Measurements from ENCODE around the gene PMEPA1. TPM values are rescaled to one million over a fixed set of nuclear protein-coding genes. Genes with fewer than 3 reads are reported as not detected.

Gene PMEPA1
- total and polyA plus RNA-seq, 4 donors = 0.61 to 1.5 (median 1.1) TPM

DNA sequence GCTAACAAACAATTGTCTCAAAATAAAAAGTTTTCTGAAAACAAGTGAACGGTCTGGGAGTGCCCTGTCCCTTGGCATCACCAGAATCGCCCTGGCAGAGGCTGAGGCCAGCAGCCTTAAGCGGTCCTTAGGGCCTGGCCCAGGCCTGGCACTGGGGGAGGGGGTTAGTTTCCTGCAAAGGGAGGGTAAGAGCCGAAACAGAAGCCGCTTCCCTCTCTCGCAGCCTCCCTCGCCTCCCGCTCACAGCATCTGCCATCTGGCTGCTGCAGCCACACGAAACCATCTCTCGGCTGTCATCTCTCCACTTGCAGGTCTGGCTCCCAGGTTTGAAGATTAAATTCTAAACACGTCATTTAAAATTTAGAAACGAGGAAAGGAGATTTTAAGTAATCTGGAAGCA lies 31.5 kb downstream of the PMEPA1 start:
- H3K36me3 ChIP-seq (ENCODE audit: control insufficient read depth in 4 of 4, insufficient read depth in 3 of 4, low read depth in 1 of 4, low read length in 3 of 4) = no peaks in the 10 kb centered on the region
- H3K27me3 ChIP-seq (ENCODE audit: control insufficient read depth in 4 of 4, insufficient read depth in 4 of 4, low read length in 3 of 4) = peaks cover 0 to 8% (median 0%) of the 10 kb centered on the region in 4 donors
- 67% methylated on average over 12 of the region's 12 CpGs for WGBS
- no peak overlapping the region for H3K9ac ChIP-seq (ENCODE audit: low read depth in 1 of 2, low read length in 2 of 2)
- H3K27ac ChIP-seq (ENCODE audit: low read depth in 1 of 2, low read length in 2 of 2) = no peak overlapping the region
- no peak for TF ChIP-seq SP1 (IDR thresholded peaks at IDR 0.05)
- no peak for TF ChIP-seq RXRA (IDR thresholded peaks at IDR 0.05)
- no peak for TF ChIP-seq NR2F2 (IDR thresholded peaks at IDR 0.05)
- TF ChIP-seq EGR1 (IDR thresholded peaks at IDR 0.05; ENCODE audit: low read depth in 2 of 2) = no peak
- no peak for TF ChIP-seq FOXA2 (IDR thresholded peaks at IDR 0.05)
- no peaks in the 10 kb centered on the region for H3K4me1 ChIP-seq (ENCODE audit: control insufficient read depth in 4 of 4, insufficient read depth in 4 of 4, low read length in 3 of 4)
- no peaks in the 10 kb centered on the region for H3K9me3 ChIP-seq (ENCODE audit: control insufficient read depth in 4 of 4, low read length in 3 of 4)
- H3K4me3 ChIP-seq (ENCODE audit: low read depth in 1 of 3, low read length in 3 of 3) = no peak overlapping the region
- DNase-seq (ENCODE audit: low spot score) = no peak

DNA sequence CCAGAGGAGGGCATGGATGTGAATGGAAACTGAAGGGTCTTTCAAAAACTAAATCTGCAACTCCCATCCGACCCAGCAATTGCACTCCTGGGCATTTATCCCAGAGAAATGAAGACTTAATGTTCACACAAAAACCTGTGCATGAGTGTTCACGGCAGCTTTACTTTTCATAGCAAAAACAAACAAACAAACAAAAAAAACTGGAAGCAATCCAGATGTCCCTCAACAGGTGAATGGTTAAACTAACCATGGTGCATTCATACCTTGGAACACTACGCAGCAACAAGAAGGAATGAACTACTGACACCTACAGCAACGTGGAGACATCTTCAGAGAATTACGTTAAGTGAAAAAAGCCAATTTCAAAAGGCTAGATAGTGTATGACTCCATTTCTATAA lies 32.2 kb downstream of the PMEPA1 start:
- H3K4me3 ChIP-seq (ENCODE audit: low read depth in 1 of 3, low read length in 3 of 3) = no peak overlapping the region
- H3K4me1 ChIP-seq (ENCODE audit: control insufficient read depth in 4 of 4, insufficient read depth in 4 of 4, low read length in 3 of 4) = no peaks in the 10 kb centered on the region
- H3K9me3 ChIP-seq (ENCODE audit: control insufficient read depth in 4 of 4, low read length in 3 of 4) = no peaks in the 10 kb centered on the region
- H3K27me3 ChIP-seq (ENCODE audit: control insufficient read depth in 4 of 4, insufficient read depth in 4 of 4, low read length in 3 of 4) = peaks cover 0 to 9% (median 0%) of the 10 kb centered on the region in 4 donors
- 66% methylated on average over 5 of the region's 5 CpGs for WGBS
- TF ChIP-seq HNF4G (IDR thresholded peaks at IDR 0.05) (no peak), YY1 (IDR thresholded peaks at IDR 0.05) (no peak), TAF1 (conservative IDR thresholded peaks at IDR 0.05) (no peak), RXRA (IDR thresholded peaks at IDR 0.05) (no peak), FOXA2 (IDR thresholded peaks at IDR 0.05) (no peak), NR2F2 (IDR thresholded peaks at IDR 0.05) (no peak), JUND (IDR thresholded peaks at IDR 0.05) (no peak), SP1 (IDR thresholded peaks at IDR 0.05) (no peak), EGR1 (IDR thresholded peaks at IDR 0.05; ENCODE audit: low read depth in 2 of 2) (no peak), GABPA (IDR thresholded peaks at IDR 0.05 in 1 of 2, conservative IDR thresholded peaks at IDR 0.05 in 1 of 2) (no peak), HNF4A (conservative IDR thresholded peaks at IDR 0.05) (no peak)
- TF ChIP-seq, protein P1, sequence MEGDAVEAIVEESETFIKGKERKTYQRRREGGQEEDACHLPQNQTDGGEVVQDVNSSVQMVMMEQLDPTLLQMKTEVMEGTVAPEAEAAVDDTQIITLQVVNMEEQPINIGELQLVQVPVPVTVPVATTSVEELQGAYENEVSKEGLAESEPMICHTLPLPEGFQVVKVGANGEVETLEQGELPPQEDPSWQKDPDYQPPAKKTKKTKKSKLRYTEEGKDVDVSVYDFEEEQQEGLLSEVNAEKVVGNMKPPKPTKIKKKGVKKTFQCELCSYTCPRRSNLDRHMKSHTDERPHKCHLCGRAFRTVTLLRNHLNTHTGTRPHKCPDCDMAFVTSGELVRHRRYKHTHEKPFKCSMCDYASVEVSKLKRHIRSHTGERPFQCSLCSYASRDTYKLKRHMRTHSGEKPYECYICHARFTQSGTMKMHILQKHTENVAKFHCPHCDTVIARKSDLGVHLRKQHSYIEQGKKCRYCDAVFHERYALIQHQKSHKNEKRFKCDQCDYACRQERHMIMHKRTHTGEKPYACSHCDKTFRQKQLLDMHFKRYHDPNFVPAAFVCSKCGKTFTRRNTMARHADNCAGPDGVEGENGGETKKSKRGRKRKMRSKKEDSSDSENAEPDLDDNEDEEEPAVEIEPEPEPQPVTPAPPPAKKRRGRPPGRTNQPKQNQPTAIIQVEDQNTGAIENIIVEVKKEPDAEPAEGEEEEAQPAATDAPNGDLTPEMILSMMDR (IDR thresholded peaks at IDR 0.05; ENCODE audit: low read depth, low read length, missing input control) = no peak
- TF ChIP-seq, protein P2, sequence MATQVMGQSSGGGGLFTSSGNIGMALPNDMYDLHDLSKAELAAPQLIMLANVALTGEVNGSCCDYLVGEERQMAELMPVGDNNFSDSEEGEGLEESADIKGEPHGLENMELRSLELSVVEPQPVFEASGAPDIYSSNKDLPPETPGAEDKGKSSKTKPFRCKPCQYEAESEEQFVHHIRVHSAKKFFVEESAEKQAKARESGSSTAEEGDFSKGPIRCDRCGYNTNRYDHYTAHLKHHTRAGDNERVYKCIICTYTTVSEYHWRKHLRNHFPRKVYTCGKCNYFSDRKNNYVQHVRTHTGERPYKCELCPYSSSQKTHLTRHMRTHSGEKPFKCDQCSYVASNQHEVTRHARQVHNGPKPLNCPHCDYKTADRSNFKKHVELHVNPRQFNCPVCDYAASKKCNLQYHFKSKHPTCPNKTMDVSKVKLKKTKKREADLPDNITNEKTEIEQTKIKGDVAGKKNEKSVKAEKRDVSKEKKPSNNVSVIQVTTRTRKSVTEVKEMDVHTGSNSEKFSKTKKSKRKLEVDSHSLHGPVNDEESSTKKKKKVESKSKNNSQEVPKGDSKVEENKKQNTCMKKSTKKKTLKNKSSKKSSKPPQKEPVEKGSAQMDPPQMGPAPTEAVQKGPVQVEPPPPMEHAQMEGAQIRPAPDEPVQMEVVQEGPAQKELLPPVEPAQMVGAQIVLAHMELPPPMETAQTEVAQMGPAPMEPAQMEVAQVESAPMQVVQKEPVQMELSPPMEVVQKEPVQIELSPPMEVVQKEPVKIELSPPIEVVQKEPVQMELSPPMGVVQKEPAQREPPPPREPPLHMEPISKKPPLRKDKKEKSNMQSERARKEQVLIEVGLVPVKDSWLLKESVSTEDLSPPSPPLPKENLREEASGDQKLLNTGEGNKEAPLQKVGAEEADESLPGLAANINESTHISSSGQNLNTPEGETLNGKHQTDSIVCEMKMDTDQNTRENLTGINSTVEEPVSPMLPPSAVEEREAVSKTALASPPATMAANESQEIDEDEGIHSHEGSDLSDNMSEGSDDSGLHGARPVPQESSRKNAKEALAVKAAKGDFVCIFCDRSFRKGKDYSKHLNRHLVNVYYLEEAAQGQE (IDR thresholded peaks at IDR 0.05) = no peak
- TF ChIP-seq, protein P3, sequence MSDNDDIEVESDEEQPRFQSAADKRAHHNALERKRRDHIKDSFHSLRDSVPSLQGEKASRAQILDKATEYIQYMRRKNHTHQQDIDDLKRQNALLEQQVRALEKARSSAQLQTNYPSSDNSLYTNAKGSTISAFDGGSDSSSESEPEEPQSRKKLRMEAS (IDR thresholded peaks at IDR 0.05) = no peak
- TF ChIP-seq, protein P4, sequence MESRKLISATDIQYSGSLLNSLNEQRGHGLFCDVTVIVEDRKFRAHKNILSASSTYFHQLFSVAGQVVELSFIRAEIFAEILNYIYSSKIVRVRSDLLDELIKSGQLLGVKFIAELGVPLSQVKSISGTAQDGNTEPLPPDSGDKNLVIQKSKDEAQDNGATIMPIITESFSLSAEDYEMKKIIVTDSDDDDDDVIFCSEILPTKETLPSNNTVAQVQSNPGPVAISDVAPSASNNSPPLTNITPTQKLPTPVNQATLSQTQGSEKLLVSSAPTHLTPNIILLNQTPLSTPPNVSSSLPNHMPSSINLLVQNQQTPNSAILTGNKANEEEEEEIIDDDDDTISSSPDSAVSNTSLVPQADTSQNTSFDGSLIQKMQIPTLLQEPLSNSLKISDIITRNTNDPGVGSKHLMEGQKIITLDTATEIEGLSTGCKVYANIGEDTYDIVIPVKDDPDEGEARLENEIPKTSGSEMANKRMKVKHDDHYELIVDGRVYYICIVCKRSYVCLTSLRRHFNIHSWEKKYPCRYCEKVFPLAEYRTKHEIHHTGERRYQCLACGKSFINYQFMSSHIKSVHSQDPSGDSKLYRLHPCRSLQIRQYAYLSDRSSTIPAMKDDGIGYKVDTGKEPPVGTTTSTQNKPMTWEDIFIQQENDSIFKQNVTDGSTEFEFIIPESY (IDR thresholded peaks at IDR 0.05) = no peak
- TF ChIP-seq, protein P5, sequence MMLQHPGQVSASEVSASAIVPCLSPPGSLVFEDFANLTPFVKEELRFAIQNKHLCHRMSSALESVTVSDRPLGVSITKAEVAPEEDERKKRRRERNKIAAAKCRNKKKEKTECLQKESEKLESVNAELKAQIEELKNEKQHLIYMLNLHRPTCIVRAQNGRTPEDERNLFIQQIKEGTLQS (IDR thresholded peaks at IDR 0.05) = no peak
- no peak overlapping the region for H3K9ac ChIP-seq (ENCODE audit: low read depth in 1 of 2, low read length in 2 of 2)
- no peak for DNase-seq (ENCODE audit: low spot score)
- H3K27ac ChIP-seq (ENCODE audit: low read depth in 1 of 2, low read length in 2 of 2) = no peak overlapping the region
- no peaks in the 10 kb centered on the region for H3K36me3 ChIP-seq (ENCODE audit: control insufficient read depth in 4 of 4, insufficient read depth in 3 of 4, low read depth in 1 of 4, low read length in 3 of 4)
